GM19395 (cell line): ENCODE data around the gene MT1G.
A peak's percentile ranks its signal among the peaks of the same experiment; 100 is the strongest.
"Not testable (repeated sequence)": the region's sequence is repeated elsewhere in the genome, so short reads cannot be mapped to it uniquely, and the experiment has no call there.

Source experiments
- ATAC-seq: cut with Tn5 transposase; IDR thresholded peaks from one replicate; pipeline ENCODE4 v1.9.1; 2021; ENCODE audit warnings: mild to moderate bottlenecking, moderate library complexity; ENCODE audit not compliant: unreplicated experiment

MT1G gene

DNA sequence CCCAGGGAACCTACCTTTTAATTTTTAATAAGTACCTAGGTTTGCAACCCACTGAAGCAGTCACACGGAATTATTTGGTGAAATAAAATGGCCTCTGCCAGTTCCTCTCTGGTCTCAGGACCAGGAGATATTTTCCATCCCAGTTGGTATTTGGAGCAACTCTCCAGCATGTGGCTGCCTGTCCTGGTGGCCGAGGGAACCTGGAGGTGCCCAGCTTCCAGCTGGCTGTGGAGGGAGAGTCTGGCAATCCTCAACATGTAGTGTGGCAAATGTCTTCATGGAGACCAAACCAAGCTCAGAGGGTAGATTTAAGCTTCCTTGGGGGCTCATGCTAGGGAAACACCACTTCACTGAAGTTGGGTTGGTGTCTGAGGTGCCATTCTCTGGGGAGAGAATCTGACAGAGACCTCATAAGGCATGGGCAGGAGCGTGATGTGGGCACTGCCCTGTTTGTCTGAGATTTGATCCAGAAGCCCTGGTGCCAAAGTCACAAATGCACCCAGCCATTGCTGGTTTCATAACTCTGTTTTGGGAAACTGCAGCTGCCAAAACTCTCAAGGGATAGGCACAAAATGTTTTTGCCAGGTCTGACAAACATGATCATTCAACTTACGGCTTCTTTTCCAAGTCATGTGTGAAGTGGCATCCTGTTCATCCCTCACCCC lies 17.2 kb upstream of the MT1G start:
- ATAC-seq = no peak

DNA sequence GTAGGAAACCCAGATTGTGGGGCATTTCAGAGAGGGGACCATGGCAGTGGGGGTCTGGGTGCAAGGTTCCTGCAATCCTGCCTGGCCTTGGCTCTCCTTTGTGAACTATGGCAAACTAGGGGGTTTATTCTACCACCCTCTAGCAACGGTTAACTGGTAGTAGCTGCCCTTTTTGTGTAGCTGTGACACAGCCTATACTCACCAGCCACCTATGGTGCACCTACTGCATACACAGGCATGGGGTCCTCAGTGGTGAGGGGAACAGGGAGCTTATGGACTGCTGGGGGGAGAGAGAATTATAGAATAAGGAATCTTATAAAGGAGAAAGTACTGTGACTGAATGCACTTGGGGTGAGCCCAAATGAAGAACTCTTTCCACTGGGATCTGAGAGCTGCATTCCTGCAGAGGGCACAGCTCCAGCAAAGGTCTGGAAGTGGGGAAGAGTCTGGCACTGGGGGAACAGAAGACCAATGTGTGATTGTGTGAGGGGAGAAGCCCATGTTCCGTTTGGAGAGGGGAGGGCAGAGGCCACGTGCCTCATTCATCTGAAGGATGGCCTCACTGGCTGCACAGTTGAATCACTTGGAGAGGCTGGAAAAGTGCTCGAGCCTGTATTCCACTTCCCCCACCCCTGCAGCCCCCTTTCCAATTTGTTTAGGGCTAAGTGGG lies 16.5 kb upstream of the MT1G start:
- ATAC-seq = no peak

DNA sequence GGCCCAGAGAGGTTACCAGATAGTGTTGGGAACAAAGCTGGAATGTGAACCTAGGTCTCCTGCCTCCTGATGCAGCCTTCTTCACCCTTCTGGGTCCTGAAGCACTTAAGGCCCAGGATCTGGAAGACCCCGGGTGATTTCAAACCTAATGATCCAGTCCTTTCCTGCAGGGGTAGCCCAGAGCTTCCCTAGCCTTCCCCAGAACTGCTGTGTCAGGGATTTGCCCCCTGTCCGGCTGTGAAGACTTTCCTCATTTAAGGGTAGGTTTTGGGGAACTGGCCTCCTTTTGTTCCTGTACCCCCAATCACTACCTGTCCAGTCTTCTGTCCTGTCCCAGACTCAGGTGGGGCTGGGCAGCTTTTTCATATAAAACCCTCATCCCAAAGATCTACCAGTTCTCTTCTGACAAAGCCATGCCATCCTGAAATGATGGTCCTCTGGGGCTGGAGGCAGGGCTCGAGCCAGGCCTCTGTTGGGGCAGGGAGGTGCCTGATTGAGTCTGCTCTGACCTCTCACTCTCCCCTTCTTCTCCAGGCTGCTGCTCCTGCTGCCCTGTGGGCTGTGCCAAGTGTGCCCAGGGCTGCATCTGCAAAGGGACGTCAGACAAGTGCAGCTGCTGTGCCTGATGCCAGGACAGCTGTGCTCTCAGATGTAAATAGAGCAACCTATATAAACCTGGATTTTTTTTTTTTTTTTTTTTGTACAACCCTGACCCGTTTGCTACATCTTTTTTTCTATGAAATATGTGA lies 15.7 kb upstream of the MT1G start:
- ATAC-seq = no peak

DNA sequence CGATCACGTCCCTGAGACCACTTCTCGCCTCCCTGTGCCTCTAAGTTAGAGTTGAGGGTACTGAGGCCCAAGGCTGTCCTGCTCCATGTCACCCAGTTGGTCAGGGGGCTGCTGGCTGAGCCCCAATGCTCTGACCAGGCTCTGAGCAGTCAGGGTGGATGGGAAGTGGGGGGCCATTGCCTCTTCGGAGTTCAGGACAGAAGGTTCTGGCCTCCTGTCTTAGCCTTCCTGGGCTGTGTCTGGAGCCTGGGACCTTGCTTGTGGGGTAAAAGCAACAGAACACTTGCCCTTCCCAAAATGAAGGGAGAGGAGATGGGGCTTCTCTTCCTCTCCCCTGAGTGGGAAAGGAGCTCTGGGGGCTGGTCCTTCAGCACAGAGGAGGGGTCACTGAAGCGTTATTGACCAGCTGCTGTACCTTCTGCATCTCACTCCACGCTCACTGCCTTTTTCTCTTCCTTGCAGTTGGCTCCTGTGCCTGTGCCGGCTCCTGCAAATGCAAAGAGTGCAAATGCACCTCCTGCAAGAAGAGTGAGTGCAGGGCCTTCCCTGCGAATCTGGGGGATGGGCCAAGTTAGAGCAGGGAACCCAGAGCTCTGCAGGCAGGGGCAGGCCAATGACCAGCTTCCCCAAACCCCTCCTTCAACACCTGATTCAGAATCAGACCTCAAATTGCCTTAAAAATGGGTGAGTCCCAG lies 15.0 kb upstream of the MT1G start:
- ATAC-seq = peak; percentile 14

DNA sequence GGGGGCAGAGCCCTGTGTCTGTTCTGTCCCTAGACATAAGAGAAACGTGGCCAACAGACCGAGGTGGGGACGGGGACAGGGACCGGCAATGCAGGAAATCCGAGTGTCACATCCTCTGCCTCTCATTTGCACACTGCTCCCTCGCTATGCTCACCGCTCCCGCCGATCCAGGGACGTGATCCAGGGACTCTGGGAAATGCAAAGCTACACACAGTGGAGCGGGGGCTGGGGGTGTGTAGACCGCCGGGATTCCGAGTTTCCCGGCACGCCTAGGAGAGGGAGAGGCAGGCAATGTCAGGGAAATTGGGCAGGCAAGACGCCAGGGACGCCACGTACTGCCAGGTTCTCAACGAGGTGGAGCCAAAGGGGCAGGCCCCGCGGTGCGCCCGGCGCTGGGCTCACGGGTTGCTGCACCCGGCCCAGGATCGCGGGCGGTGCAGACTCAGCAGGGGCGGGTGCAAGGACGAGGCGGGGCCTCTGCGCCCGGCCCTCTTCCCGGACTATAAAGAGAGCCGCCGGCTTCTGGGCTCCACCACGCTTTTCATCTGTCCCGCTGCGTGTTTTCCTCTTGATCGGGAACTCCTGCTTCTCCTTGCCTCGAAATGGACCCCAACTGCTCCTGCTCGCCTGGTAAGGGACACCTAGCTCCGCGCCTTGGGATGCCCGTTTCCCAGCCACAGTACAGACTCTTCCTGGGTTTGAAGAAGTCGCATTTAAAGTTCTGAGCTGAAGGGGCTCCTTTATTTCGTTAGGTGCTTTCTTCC lies 14.3 kb upstream of the MT1G start, which contains the start of gene MT1X:
Gene MT1X, plus strand, starts transcription at position 532 of the 764 bp plus-strand sequence. Its CDS starts 71 bp downstream, at position 603.
- peak; percentile 95 for ATAC-seq

DNA sequence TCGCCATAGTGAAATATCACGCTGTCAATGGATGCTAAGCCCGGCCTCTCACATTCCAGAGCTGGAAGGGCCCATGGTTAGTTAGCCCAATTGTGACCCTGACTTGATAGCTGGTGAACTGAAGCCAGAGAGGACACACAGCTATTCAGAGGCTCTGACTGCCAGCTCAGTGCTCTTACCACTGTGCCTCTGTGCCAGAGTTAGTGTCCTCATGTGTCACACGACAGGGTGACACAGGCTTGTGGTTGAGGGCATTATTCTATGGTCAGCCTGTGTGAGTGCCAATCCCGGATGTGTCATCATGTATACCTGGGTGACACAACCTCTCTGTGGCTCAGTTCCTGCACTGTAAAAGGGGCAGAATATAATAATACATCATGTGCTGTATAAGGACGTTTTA lies 12.0 kb upstream of the MT1G start:
- no peak for ATAC-seq

DNA sequence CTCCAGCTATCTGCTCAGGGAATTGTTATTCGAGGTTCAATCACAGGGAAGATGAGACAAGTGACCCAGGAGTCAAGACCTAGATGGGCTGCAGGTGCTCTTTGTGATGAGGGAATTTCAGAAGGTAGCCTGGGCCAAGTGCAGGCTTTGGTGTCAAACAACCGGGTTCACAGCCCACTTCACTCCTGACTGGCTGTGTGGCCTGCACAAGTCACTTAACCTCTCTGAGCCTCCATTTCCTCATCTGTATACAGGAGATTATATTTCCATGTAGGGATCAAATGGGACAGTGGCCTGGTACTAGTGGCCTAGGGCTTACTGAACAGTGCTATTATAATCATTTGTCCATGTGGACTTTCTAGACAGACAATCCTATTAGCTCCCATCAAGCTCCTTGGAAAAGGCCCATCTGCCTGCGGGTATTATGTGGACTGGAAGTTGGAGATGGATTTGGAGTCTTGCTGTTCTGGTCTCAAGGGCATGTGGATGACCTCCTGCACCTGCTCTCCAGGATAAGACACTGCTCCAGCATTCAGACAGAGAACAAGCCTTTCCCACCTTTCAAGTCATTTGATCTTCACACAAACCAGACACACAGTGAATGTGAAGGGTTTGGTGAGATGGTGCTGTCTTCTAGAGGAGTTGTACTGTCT lies 11.3 kb upstream of the MT1G start:
- ATAC-seq = no peak

DNA sequence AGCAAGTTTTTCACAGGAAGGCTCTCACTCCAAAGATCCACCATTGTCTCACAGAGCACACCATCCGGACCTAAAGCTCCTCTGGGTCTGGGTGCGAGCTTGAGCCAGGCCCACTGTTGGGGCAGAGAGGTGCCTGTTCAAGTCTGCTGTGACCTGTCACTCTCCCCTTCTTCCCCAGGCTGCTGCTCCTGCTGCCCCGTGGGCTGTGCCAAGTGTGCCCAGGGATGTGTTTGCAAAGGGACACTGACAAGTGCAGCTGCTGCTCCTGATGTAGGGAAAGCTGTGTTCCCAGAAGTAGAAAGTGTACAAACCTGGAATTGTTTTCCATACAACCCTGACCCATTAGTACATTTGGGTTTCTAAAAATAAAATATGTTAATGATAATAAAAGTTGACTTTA lies 9.6 kb upstream of the MT1G start:
- no peak for ATAC-seq

DNA sequence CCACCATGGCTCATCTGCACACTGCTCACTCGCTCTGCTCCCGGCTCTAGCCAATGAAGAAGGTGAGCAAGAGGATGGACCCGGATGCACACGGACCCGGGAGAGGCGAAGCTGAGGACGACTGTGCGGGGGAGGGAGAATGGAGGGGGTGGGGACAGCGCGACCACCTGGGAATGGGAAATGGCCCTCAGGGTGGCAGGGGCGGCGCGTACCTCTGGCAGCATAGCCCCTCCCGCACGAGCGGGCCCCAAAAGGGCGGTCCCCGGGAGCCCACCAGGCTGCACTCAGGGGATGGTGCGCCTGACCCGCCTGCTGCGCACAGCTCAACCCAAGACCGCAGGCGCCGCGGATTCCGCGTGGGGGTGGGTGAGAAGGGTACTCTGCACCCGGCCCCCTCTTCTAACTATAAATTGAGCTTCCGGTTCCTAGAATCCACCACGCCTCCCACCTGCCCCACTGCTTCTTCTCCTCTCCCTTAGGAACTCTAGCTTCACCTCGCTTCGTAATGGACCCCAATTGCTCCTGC lies 7.9 kb upstream of the MT1G start:
- ATAC-seq = no peak

DNA sequence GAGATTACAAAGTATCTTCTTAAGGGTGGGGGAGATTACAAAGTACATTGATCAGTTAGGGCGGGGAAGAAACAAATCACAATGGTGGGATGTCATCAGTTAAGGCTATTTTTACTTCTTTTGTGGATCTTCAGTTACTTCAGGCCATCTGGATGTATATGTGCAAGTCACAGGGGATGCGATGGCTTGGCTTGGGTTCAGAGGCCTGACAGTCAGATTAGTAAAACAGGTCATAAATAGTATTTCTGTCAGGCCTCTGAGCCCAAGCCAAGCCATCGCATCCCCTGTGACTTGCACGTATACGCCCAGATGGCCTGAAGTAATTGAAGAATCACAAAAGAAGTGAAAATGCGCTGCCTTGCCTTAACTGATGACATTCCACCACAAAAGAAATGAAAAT lies 6.7 kb upstream of the MT1G start:
- not testable (repeated sequence) for ATAC-seq

DNA sequence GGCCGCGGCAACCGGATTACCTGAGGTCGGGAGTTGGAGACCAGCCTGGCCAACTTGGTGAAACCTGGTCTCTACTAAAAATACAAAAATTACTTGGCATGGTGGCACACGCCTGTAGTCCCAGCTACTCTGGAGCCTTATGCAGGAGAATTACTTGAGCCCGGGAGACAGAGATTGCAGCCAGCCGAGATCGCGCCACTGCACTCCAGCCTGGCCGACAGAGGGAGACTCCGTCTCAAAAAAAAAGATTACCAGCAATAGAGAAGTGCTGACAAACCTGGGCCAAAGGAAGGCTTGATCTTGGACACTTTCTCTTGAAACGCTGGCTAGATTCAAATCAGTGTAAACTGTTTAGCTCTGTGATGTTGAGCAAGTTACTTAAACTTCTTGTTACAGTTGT lies 6.1 kb upstream of the MT1G start:
- no peak for ATAC-seq

DNA sequence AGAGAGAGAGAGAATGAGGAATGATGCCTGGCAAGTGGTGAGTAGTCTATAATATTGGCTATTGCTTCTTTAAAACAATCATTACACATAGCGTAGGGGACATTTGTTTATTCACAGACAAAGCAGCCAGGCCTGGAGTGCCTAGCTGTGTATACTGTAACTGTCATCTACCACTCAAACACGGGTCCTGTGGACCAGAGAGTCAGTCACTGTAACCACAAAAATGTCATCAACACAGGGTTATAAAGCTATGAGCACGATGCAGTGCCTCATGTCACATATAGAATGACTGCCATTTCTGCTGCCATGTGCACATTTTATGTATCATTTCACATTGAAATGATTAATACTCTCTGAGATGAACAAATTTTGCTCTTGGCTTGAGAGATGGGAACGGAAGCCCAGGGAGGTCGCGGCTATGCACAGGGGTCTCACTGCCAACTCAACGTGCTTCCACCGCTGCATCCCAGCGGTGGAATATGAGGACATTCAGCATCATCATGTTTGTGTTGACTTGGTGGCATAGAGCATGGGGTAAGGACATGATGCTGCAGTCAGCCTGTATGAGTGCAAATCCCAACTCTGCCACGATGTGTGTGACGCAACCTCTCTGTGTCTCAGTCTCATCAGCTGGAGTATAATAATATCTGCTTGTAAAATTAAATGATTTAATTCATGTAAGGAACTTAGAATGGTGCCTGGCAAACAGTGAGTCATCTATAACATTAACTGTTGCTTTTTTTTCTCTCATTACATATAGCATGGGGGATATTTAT lies 5.1 kb upstream of the MT1G start:
- no peak for ATAC-seq

DNA sequence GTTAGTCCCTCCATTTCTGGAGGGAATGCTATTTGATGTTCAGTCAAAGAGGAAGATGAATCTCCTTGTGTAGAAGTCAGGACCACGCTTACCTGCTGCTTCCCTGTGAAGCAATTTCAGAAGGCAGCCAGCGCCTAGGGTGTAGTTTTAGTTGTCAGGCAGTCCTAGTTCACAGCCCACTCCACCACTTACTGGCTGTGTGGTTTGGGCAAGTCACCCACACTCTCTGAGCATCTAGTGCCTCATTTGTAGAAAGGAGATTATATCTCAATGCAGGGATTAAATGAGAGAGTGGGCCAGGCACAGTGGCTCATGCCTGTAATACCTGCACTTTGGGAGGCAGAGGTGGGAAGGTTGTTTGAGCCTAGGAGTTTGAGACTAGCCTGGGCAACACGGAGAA lies 4.3 kb upstream of the MT1G start:
- not testable (repeated sequence) for ATAC-seq

DNA sequence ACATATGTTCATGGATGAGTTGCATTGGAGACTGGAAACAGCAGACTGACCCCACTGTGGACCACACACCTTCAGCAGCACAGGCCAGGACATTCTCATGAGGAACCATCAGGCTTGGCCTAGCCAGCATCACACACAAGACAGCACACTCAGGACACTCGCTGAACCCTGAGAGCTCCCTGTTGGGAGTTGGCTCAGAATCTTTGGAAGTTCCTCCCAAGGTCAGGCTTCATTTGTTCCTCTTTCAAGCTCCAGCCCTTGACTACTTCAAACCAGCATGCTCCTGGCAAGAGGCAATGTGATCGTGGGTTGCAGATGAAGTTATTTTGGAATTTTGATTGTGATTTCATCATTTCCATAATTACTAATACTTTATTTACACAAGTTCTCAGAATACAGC lies 3.8 kb upstream of the MT1G start:
- ATAC-seq = not testable (repeated sequence)

DNA sequence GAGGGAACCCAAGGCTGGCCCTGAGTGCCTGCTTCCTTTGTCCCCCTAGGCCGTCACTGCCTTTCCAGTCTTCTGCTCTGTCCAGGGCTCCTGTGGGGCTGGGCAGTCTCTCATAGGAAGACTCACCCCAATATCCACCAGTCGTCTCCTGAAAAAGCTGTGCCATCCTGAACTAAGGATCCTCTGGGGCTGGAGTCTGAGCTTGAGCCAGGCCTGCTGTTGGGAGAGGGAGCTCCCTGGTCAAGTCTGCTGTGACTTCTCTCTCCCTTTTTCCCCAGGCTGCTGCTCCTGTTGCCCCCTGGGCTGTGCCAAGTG lies 2.7 kb upstream of the MT1G start:
- ATAC-seq = no peak

DNA sequence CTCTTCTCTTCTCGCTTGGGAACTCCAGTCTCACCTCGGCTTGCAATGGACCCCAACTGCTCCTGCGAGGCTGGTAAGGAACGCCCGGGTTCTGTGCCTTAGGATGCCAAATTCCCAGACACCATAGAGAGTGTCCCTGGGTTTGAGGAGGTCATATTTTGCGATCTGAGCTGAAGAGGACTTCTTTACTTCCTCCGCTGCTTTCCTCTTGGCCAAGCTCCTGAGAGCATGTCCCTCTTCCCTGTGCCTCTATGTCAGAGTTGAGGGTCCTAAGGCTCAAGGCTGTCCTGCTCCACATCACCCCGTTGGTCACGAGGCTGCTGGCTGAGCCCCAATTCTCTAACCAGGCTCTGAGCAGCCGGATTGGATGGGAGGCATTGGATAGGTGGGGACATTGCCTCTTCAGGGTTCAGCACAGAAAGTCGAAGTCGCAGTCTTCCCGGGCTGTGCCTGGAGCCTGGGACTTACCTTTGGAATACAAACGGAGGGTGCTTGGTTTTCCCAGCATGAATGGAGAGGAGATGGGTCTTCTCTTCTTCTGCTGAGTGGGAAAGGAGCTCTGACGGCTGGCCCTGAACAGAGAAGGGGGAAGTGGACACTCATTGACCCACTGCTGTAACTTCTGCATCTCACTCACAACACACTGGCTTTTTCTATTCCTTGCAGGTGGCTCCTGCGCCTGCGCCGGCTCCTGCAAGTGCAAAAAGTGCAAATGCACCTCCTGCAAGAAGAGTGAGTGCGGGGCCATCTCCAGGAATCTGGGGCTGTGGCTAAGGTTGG lies 2.2 kb upstream of the MT1G start:
- no peak for ATAC-seq

DNA sequence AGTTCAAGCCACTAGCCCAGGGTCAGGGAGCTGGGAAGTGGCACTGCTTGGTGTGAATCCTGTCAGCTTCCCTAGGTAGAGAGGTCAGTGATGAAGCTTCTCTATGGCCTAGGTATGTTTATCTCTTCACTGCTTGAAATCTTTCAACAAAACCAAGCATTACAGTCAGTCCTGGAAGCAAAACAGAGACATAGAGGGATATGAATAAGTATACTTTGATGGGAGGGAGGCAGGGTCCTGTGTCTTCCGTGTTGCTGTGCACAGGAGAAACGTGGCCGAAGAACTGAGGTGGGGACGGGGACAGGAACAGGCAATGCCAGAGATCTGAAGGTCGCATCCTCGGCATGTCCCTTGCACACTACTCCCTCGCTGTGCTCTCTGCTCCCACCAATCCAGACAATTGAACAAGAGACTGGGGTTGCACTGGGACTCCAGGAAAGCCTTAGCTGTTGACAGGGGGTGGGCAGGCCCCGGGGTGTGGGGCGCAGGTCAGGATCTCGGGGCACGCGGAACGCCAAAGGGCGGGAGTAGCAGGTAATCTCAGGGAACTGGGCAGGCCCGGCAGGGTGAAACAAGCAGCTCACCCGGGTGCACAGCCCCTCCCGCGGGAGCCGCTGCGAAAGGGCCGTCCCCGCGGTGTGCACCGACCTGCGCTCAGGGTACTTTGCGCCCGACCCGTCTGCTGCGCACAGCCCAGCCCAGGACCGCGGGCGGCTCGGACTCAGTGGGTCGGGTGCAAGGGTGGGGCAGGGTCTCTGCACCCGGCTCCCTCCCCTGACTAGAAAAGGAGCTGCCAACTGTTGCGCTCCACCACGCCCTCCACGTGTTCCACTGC lies 1.4 kb upstream of the MT1G start, which contains the start of gene MT1H:
Gene MT1H, plus strand, starts transcription at position 810 of the 835 bp plus-strand sequence. CDS start 71 bp downstream, outside the sequence.
- no peak for ATAC-seq
